OCI-LY3 (cell line): Measurements from ENCODE around the gene MAN1B1.

ENCODE experiments used
- H2AFZ ChIP-seq: fragments of 200-600, 300-600 bp; shearing (Covaris generic); 2 replicates; pipeline ENCODE4 v1.6.0; 2014; ENCODE audit warnings: antibody characterized with exemption, low read depth, low read length
- H3K27ac ChIP-seq: fragments of 200-600, 300-600 bp; sonication (generic); 2 replicates; pipeline ENCODE4 v1.5.1; 2014; ENCODE audit warnings: mild to moderate bottlenecking, low read length, moderate library complexity, mixed read lengths
- H3K27me3 ChIP-seq: fragments of 200-600, 300-600 bp; sonication (generic); 2 replicates; pipeline ENCODE4 v1.6.1; 2014; ENCODE audit warnings: low read depth, low read length, mixed read lengths
- H3K36me3 ChIP-seq: fragments of 200-600, 300-600 bp; sonication (generic); replicated peaks from 2 replicates; pipeline ENCODE3; 2014; ENCODE audit warnings: low read depth, low read length, mixed read lengths
- H3K4me1 ChIP-seq: fragments of 300-600, 200-600 bp; sonication (generic); 2 replicates; pipeline ENCODE4 v1.6.1; 2014; ENCODE audit warnings: low read length, mixed read lengths
- H3K4me2 ChIP-seq: fragments of 200-600, 300-600 bp; sonication (generic); 2 replicates; pipeline ENCODE4 v1.6.1; 2014; ENCODE audit warnings: low read length, mixed read lengths
- H3K4me3 ChIP-seq: fragments of 300-600, 200-600 bp; sonication (generic); 2 replicates; pipeline ENCODE4 v1.5.1; 2014; ENCODE audit warnings: antibody characterized with exemption, mild to moderate bottlenecking, low read length, moderate library complexity
- H3K79me2 ChIP-seq: fragments of 300-600, 200-600 bp; shearing (Covaris generic); 2 replicates; pipeline ENCODE4 v1.6.1; 2014; ENCODE audit warnings: mild to moderate bottlenecking, low read length, mixed read lengths
- H3K9ac ChIP-seq: fragments of 300-600, 200-600 bp; shearing (Covaris generic); 2 replicates; pipeline ENCODE4 v1.6.0; 2014; ENCODE audit warnings: mild to moderate bottlenecking, low read length, moderate library complexity
- H3K9me3 ChIP-seq: fragments of 200-600, 300-600 bp; shearing (Covaris generic); 2 replicates; pipeline ENCODE4 v1.6.1; 2014; ENCODE audit warnings: low read length, mixed read lengths; ENCODE audit not compliant: insufficient read depth
- H4K20me1 ChIP-seq: fragments of 200-600, 300-600 bp; sonication (generic); 2 replicates; pipeline ENCODE4 v1.6.1; 2016; ENCODE audit warnings: low read length, mixed read lengths; ENCODE audit not compliant: insufficient read depth
- CTCF ChIP-seq: fragments of 200-600, 300-600 bp; sonication (generic); IDR thresholded peaks from 2 replicates; pipeline ENCODE4 v1.5.1; 2014; ENCODE audit warnings: antibody characterized with exemption, low read length, low read depth
- EZH2phosphoT487 ChIP-seq: fragments of 200-600 bp; shearing (Covaris generic); IDR thresholded peaks from 2 replicates; pipeline ENCODE4 v1.6.1; 2018; ENCODE audit warnings: antibody characterized with exemption, mixed run types, low read depth

Gene MAN1B1

DNA sequence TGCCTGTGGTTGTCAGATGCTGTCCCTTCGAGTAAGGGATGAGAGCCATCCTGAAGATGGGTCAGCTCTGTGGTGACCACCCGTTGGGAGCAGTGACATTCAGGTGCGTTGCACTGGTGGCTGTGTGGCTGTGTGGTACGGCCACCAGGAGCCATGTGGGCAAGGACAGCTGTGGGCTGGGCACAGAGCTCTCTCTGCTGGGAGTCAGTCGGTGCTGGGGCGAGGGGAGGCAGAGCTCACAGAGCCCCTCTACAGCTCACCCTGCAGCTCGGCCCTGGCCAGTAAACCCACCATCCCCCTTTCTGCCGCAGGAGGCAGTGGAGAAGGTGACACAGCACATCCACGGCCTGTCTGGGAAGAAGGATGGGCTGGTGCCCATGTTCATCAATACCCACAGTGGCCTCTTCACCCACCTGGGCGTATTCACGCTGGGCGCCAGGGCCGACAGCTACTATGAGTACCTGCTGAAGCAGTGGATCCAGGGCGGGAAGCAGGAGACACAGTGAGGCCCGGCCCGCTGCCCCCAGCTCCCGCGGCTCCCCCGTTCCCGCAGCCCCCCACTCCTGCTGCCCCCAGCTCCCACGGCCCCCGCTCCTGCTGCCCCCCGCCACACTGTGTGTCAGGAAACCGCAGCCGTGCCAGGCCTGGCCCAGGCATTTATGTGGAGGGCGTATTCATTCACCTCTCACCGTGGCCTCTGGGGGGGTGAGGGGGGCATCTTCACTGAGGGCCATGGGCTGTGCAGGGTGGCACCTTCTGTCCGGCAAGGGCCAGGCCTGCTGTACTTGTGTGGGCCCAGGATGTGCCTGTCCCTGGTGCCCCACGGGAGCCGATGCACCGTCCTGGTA, 19.3 kb downstream of the MAN1B1 start:
- Histone ChIP-seq H3K9ac (no peak overlapping the region), H3K36me3 (peaks cover 46% of the 10 kb centered on the region), H3K9me3 (peaks cover 17% of the 10 kb centered on the region), H3K4me2 (no peak overlapping the region), H3K4me1 (no peaks in the 10 kb centered on the region), H2AFZ (no peak overlapping the region), H3K27me3 (no peaks in the 10 kb centered on the region), H3K79me2 (no peaks in the 10 kb centered on the region), H3K4me3 (no peak overlapping the region), H4K20me1 (no peaks in the 10 kb centered on the region), H3K27ac (no peak overlapping the region)
- TF ChIP-seq EZH2phosphoT487 (no peak), CTCF (no peak)

DNA sequence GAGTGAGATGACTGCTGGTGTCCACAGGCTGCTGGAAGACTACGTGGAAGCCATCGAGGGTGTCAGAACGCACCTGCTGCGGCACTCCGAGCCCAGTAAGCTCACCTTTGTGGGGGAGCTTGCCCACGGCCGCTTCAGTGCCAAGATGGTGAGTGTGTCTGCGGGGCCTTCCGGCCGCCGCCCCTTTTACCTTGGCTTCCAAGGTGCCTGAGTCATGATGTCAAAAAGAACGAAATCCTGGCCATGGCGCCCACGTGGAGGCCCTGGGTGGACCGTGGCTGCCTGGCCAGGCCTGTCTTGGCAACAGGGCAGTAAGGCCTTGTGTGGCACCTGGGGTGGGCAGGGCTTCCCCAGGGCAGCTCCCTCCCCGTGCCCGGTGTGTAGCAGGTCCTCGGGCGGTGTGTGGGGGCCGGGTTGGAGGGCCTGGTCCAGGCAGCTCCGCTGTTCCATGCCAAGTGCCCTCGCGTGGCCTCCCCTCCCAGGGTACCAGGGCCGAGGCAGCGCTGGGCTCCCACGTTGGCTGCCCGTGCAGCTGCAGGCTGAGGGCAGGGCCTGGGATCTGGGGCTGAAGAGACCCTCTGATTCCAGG, 20.0 kb downstream of the MAN1B1 start:
- Histone ChIP-seq H3K9me3 (peaks cover 12% of the 10 kb centered on the region), H3K9ac (no peak overlapping the region), H3K4me2 (no peak overlapping the region), H3K4me3 (no peak overlapping the region), H2AFZ (no peak overlapping the region), H3K27me3 (no peaks in the 10 kb centered on the region), H3K4me1 (no peaks in the 10 kb centered on the region), H3K36me3 (peaks cover 39% of the 10 kb centered on the region), H3K27ac (no peak overlapping the region), H4K20me1 (no peaks in the 10 kb centered on the region), H3K79me2 (no peaks in the 10 kb centered on the region)
- TF ChIP-seq CTCF (no peak), EZH2phosphoT487 (no peak)

DNA sequence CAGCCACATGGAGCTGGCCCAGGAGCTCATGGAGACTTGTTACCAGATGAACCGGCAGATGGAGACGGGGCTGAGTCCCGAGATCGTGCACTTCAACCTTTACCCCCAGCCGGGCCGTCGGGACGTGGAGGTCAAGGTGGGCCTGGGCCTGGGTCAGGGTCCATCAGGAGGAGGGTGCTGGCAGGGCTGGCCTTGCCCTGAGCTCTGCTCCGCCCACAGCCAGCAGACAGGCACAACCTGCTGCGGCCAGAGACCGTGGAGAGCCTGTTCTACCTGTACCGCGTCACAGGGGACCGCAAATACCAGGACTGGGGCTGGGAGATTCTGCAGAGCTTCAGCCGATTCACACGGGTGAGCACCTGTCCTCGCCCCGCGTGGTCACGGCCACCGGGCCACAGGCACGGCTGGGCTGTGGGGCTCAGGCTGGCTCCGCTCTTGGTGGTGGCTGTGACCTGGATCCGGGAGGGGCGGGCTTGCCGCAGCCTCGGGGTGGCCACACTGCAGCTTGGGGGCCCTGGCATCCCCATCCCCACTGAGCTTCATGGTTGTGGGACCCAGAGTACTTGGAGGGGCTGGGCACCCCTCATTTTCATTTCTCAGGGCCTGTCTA, 20.6 kb downstream of the MAN1B1 start:
- Histone ChIP-seq H3K4me3 (no peak overlapping the region), H4K20me1 (no peaks in the 10 kb centered on the region), H3K27me3 (no peaks in the 10 kb centered on the region), H3K9me3 (peaks cover 6% of the 10 kb centered on the region; the same call in 1 of the 2 replicates), H3K36me3 (peaks cover 33% of the 10 kb centered on the region), H3K4me2 (no peak overlapping the region), H3K79me2 (no peaks in the 10 kb centered on the region), H3K4me1 (no peaks in the 10 kb centered on the region), H2AFZ (no peak overlapping the region), H3K27ac (no peak overlapping the region), H3K9ac (no peak overlapping the region)
- TF ChIP-seq CTCF (no peak), EZH2phosphoT487 (no peak)

GRCh38 chr9:137107982-137108381, 21.2 kb downstream of the MAN1B1 start:
- Histone ChIP-seq H3K4me2 (no peak overlapping the region), H3K9ac (no peak overlapping the region), H3K79me2 (no peaks in the 10 kb centered on the region)

More at GRCh38 chr9:137107982-137108381, 21.2 kb downstream of the MAN1B1 start:
- H3K27me3 ChIP-seq = no peaks in the 10 kb centered on the region
- no peaks in the 10 kb centered on the region for H3K4me1 ChIP-seq
- no peak overlapping the region for H3K27ac ChIP-seq
- no peak overlapping the region for H2AFZ ChIP-seq
- no peak for TF ChIP-seq EZH2phosphoT487
- TF ChIP-seq CTCF = no peak
- peaks cover 27% of the 10 kb centered on the region for H3K36me3 ChIP-seq
- H3K4me3 ChIP-seq = no peak overlapping the region
- H4K20me1 ChIP-seq = no peaks in the 10 kb centered on the region
- H3K9me3 ChIP-seq = peaks cover 1% of the 10 kb centered on the region; the same call in 1 of the 2 replicates
